IPS-11a (cell line): ENCODE measurements around the gene LPAR1.

Experiments
- H3K4me3 ChIP-seq: one replicate; pipeline ENCODE4 v1.5.1; 2013; ENCODE audit warnings: low read depth, low read length, control low read depth

The LPAR1 gene

GRCh38 chr9:111003182-111003581 is 35.1 kb downstream of the LPAR1 start:
- no peak overlapping the region for H3K4me3 ChIP-seq

GRCh38 chr9:111001526-111001925 is 36.7 kb downstream of the LPAR1 start:
- H3K4me3 ChIP-seq, result no peak overlapping the region

DNA sequence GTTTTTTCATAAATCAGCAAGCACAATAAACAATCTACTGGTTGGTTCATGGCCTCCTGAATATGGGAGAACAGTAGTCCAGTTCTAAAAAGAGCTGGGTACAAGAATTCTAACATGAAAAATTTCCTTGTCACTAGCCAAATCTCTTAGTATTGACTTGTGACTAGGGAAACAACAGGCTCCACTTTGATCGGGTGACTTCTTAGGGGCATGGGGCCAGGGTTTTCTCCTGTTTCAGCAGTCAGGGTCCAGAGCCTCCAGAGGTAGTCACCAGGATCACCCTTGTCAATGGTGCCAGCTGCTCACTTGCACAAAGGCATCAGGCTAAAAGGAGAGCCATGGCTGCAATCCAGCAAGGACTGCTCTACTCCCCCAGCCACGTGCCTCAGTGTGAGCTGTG is 38.1 kb downstream of the LPAR1 start:
- no peak overlapping the region for H3K4me3 ChIP-seq

DNA sequence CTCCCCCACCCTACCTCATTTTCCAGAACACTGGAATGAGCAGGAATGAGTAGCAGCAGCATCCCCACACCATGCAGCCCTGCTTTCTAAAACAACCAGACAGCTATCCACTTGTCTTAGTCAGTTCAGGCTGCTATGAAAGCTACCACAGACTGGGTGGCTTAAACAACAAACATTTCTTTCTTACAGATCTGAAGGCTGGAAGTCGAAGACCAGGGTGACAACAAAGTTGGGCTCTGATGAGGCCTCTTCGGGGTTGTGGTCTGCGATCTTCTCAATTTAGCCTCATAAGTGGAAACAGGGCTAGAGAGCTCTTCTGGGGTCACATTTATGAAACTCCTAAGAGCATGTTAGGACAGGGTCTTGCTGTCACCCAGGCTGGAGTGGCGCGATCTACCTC is 38.9 kb downstream of the LPAR1 start:
- H3K4me3 ChIP-seq, result no peak overlapping the region

DNA sequence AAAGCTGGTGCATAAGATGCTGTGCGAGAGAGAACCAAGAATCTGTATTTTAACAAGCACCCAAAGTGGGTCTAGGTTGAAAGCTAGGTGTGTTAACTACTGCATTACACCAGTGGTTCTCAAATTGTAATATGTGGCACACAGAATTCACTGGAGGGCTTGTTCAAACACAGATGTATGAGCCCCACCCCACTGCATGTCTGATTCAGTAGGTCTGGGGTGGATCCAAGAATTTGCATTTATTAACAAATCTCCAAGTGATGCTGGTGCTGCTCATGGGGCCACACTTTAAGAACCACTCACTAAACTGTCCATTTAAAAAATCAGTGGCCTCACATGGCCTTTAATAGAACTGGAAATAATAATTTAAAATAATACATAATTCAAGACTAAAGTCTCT is 40.4 kb downstream of the LPAR1 start:
- no peak overlapping the region for H3K4me3 ChIP-seq

- no peak overlapping the region for H3K4me3 ChIP-seq
Observed at GRCh38 chr9:110996436-110997220, 41.6 kb downstream of the LPAR1 start.

DNA sequence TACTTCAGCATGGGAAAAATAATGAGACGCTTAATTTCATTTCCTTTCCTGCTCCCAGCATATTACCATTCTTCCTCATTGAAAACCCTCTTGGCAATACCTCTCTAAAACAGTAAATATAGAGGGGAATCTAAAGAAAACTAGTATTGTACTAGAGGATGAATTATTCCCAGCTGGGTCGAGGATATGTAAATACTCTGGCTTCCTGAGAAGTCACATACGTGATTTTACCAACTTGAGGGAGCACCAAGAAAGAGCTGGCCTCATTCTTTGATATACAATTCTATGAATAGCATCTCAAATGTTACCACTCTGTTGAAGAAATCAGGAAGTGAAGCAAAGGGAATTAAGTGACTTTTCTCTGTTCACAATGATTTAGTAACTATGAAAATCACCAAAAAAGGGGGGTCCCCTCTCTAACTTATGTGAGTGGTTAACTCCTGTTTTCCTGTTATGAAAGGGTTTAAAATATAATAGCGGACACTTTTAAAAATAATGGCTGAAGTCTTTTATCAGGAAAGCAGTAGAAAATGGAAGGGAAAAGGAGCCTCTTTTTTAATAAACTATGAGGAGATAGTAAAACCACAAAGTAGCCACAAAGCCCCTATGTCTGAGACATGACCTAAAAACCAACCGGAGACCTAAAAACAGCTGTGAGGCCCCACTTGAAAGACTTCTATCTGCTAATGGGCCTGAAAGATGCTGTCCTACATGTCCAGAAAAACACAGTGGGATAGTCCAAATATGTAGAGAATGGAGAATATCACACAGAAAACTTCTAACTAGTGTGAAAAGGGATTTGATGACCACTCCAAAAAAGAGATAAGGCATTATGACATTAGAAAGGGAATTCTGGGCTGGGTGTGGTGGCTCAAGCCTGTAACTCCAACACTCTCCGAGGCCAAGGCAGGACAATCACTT is 42.6 kb downstream of the LPAR1 start:
- H3K4me3 ChIP-seq, result no peak overlapping the region

- H3K4me3 ChIP-seq, result no peak overlapping the region
Observed at GRCh38 chr9:110994771-110995241, 43.5 kb downstream of the LPAR1 start.

GRCh38 chr9:110990481-110990880 is 47.8 kb downstream of the LPAR1 start:
- H3K4me3 ChIP-seq, result no peak overlapping the region

GRCh38 chr9:110986529-110986928 is 51.7 kb downstream of the LPAR1 start:
- no peak overlapping the region for H3K4me3 ChIP-seq

DNA sequence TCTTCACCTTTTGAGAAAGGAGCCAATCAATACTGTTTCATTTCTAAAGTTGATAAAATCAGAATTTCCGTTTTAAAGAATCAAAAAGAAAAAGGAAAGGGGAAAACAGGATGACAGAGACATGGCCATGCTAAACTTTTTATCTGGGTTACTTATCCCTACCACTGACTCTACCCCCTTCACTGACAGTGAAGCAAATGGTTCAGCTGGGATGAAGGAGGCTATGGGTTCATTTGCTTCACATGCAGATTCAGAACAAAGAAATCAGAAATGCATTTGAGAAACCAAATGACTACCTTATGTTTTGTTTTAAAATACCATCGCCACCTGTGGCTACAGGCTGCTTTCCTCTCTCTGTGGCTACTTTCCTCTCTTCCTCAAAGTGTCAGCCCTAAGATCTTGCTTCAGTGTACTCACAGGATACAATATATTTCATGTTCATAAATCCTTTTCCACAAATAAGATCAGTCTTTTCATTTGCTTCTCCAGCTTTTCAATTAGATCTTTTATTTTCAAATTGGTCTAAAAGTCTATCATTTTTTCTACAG is 53.3 kb downstream of the LPAR1 start:
- no peak overlapping the region for H3K4me3 ChIP-seq

- H3K4me3 ChIP-seq, result no peak overlapping the region
Observed at GRCh38 chr9:110980261-110980660, 58.0 kb downstream of the LPAR1 start.

DNA sequence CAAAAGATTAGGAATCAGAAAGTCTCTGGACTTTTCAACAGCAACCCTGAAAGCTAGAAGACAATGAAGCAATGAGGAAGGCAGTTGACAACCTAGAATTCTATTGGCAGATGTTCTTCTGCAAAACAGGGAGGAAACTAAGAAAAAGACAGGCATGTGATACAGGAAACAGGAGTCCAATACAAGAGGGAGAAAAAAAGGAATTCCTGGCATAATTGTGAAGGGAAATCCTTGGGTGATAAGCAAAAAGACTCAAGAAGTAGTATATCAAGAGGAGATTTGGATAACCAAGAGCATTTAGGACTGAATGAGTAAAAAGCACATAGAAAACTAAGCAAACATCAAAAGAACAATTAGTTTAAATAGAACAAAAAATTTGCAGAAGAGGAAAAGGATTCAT is 58.6 kb downstream of the LPAR1 start:
- H3K4me3 ChIP-seq, result no peak overlapping the region

DNA sequence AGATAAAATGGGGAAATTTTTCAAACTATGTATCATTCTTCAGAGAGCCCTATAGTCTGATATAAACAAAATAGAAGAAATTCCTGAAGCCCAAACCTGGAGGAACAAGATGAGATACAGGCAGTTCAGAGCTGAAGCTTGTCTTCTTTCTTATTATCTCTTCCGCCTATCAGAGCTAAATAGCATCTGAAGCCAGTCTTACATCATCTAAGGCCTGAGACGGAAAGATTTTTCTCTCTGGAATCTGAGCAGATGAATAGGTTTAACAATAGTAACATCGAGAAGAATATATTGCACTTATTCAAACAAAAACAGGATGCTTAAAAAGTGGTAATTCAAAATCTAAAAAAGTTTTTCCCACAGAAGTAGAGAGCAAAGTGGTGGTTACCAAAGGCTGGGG is 59.8 kb downstream of the LPAR1 start:
- H3K4me3 ChIP-seq, result no peak overlapping the region

- no peak overlapping the region for H3K4me3 ChIP-seq
Observed at GRCh38 chr9:110977259-110977709, 61.0 kb downstream of the LPAR1 start.

- H3K4me3 ChIP-seq, result no peak overlapping the region
Observed at GRCh38 chr9:110975969-110976368, 62.3 kb downstream of the LPAR1 start.

DNA sequence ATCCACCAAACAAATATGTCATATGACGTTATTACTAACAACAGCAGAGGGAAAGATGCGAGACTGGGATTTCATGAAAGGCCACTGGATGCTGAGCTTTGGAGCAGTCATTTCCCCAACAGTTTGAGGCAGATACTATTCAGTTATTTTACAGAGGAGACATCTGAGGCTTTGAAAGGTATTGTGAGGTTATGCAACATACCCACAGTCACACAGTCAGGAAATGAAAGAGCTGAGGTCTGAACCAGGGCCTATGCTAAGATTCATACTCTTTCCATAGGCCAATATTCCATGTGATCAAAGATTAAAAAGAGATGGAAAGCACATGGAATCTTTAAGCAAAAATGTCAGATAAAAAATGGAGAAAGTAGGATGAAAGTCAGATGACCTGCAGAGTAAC is 63.0 kb downstream of the LPAR1 start:
- H3K4me3 ChIP-seq, result no peak overlapping the region

- no peak overlapping the region for H3K4me3 ChIP-seq
Observed at GRCh38 chr9:110971705-110972104, 66.6 kb downstream of the LPAR1 start.

DNA sequence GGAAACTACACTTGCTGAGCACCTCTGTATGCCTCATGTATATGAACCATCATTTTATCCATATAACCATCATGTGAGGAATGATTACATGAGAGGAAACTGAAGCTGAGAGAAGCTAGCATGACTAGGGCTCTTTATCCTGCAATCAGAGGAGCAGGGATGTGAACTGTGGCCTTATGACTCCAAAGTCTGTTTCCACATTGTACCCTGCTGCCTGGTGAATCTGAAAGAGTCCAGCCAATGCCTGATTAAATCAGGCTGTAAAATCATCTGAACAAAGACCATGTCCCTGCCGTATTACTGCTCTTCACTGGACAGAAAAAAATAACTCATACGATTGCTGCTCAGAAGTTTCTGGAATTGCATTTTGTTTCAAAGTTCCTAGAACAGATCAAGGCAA is 67.0 kb downstream of the LPAR1 start:
- H3K4me3 ChIP-seq, result no peak overlapping the region

- no peak overlapping the region for H3K4me3 ChIP-seq
Observed at GRCh38 chr9:110969971-110970386, 68.3 kb downstream of the LPAR1 start.

DNA sequence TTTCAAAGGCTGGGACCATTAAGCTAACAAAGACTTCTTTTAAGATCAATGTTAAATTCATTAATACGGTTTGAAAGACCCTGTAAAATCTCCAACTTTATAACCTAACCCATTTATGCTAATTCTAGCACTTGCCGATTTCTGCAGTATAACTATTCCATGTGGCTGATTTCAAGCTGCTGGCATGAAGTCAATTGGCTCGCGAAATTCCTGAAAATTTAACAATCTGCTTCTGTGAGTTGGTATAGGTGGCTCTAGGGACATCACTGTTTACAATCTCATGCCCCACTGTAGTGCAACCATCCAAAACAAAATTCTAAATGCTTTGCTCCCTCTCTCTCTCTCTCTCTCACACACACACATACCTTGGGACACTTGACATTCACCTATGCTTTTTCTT is 70.2 kb downstream of the LPAR1 start:
- H3K4me3 ChIP-seq, result no peak overlapping the region

- no peak overlapping the region for H3K4me3 ChIP-seq
Observed at GRCh38 chr9:110967196-110967595, 71.1 kb downstream of the LPAR1 start.
